Measurements from ENCODE around the gene CMA1.
"Not testable (repeated sequence)": the region's sequence is repeated elsewhere in the genome, so short reads cannot be mapped to it uniquely, and the experiment has no call there.

The CMA1 gene

DNA sequence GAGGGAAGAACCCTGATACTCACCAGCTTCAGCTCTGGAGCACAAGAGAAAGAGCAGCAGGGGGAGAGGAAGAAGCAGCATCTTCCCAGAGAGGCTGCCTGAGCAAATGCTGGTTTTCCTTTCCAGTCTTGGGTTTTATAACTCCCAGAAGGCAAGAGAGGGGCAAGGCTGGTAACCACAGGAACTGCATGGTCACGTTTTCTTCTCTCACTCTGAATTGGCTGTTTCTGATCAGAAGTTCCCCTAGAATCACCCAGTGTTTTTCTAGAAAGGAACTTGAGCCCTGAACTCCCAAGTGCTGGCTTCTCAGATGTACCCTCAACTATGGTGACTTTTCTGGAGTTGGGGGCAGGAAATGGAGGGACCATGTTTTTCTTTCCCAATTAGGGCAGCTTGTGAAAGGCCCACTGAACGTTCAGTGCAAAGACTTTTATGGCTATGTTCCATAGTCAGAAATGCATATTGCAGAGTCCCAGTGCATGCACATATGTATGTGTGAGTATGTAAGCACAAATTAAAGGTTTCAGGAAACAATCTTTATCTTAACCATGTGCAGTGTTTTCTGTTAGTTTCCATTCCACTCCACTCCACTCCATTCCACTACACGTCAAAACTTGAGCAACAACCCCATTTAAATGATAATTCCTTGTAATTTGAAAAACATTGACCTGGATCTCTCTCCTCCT lies at the start of gene CMA1:
CMA1 (minus strand) TSS at position 111 of the 686 bp plus-strand sequence; CDS start at position 81, 30 bp downstream.
- DNase-seq = no peak

- no peak for DNase-seq
Observed at GRCh38 chr14:24556756-24557155, 48.7 kb upstream of the CMA1 start.

- DNase-seq = not testable (repeated sequence)
Observed at GRCh38 chr14:24549064-24549463, 41.0 kb upstream of the CMA1 start.

- DNase-seq = no peak
Observed at GRCh38 chr14:24542346-24542936, 34.4 kb upstream of the CMA1 start.

GRCh38 chr14:24535737-24536136 lies 27.7 kb upstream of the CMA1 start:
- no peak for DNase-seq

- DNase-seq = no peak
Observed at GRCh38 chr14:24534286-24534685, 26.2 kb upstream of the CMA1 start.

DNA sequence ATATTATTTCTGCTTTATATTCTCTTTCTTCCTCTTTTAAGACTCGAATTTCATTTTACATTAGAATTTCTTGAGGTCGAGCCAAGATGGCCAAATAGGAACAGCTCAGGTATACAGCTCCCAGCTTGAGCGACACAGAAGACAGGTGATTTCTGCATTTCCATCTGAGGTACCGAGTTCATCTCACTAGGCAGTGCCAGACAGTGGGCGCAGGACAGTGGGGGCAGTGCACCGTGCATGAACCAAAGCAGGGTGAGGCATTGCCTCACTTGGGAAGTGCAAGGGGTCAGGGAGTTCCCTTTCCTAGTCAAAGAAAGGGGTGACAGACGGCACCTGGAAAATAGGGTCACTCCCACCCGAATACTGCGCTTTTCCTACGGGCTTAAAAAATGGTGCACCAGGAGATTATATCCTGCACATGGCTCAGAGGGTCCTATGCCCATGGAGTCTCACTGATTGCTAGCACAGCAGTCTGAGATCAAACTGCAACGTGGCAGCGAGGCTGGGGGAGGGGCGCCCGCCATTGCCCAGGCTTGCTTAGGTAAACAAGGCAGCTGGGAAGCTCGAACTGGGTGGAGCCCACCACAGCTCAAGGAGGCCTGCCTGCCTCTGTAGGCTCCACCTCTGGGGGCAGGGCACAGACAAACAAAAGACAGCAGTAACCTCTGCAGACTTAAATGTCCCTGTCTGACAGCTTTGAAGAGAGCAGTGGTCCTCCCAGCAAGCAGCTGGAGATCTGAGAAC lies 18.0 kb upstream of the CMA1 start:
- DNase-seq = not testable (repeated sequence)

DNA sequence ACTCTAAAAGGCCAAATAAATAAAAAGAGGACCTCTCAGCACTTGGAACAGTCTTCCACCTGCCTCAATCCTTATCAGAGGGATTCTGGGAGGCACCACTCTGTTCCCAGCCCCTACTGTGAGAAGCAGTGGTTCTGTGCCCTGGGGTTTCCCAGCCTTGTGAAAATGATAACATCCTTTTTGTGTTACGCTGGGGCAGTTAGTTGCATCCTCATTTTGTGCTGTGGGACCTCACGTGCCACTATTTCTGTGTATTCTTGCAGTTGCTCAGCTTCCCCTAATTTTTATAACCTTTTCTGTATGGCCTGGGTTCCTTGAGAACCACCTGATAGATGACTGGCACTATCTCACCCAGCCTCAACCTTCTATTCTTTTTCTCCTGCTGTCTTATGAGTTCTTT lies 10.8 kb upstream of the CMA1 start:
- DNase-seq = no peak

DNA sequence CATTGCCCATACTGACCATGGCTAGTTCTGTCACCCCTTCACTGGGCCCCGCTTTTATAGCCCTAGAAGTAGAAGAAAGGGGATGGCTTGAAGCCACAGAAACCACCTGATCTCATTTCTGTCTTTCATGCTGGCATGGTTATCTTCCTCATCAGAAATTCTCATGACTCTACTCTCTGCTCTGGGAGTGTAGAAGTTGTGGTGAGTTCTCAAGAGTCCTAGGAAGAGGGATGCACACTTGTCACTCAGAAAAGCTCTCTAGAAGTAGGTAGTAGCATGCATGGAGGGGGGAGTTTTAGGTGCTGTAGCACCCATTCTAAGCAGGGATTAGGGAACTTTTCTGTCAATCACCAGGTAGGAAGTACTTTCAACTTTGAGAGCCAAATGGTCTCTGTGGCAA lies 6.1 kb upstream of the CMA1 start:
- DNase-seq = no peak

DNA sequence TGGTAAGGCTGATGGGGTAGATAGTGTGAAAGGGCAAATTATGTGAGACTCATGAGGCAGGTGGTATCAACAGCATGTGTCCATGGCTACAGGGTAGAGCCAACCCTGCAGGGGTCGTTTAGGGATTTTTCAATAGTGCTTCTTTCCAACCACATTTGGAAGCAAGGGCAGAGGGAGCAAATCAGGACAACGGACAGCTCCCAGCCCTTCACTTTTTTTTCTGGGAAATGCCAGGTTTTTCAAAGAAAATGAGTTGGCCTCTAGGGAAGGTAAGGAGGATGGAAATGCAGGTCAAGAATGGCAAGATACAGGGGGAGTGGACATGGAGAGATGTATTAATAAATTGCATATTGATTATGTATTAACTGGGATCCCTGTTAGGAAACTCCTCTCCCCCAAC lies 4.9 kb upstream of the CMA1 start:
- DNase-seq = no peak

DNA sequence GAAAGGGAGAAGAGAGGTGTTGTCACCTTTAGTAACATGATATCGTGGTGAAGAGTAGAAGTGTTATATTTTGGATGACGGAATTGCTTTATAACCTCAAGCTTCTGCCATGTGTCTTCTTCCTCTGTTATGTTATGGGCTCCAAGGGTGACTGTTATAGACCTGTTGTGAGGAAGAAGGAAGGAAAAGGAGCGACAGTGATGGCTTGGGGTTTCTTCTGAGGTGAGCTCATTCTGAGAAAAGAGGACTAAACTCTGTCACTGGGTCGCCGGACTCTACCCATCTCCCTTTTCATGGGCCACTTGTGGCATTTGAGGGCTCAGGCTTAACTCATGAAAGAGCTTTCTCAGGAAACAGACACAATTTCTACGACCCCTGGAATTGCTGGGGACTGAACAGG lies 1.6 kb downstream of the CMA1 start:
- DNase-seq = no peak

- DNase-seq = no peak
Observed at GRCh38 chr14:24504425-24504950, 3.6 kb downstream of the CMA1 start.

DNA sequence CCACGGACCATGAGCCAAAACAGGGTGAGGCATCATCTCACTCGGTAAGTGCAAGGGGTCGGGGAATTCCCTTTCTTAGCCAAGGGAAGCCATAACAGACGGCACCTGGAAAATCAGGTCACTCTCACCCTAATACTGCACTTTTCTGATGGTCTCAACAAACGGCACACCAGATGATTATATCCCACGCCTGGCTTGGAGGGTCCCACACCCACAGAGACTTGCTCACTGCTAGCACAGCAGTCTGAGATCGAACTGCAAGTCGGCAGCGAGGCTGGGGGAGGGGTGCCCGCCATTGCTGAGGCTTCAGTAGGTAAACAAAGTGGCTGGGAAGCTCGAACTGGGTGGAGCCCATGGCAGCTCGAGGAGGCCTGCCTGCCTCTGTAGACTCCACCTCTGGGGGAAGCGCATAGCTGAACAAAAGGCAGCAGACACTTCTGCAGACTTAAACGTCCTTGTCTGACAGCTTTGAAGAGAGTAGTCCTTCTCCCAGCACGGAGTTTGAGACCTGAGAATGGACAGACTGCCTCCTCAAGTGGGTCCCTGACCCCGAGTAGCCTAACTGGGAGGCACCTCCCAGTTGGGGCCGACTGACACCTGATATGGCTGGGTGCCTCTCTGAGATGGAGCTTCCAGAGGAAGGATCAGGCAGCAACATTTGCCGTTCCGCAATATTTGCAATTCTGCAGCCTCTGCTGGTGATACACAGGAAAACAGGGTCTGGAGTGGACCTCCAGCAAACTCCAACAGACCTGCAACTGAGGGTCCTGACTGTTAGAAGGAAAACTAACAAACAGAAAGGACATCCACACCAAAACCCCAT lies 16.3 kb downstream of the CMA1 start:
- DNase-seq = not testable (repeated sequence)

DNA sequence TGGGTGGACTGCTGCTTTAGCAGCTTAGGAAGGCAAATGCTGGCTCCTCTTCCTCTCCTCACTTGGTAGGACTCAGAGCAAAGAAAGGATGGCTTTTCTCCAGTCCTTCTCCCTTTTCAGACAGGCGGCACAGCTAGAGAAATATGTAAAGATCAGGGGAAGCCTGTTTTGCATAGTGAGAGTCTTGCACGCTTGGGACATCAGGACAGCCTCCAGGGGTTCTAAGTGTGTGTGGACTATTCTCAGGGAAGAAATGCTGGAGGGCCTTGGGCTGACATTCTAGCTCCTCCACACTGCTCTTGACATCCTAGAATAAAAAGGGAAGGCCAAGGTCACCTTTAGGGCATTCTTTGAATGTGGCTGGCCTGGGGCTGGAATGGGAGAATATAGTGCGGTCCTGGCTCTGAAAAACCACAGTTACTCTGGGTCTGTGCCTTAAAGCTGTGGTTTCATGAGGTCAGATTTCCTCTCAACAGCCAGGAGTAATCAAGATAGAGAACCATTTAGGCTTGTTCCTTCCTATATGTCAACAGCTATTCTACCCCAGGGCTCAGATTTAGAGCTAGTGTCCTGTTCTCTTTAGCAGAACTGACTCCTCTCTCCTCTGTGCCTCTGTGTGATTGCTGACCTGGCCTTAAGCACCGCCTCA lies 24.3 kb downstream of the CMA1 start:
- DNase-seq = no peak

DNA sequence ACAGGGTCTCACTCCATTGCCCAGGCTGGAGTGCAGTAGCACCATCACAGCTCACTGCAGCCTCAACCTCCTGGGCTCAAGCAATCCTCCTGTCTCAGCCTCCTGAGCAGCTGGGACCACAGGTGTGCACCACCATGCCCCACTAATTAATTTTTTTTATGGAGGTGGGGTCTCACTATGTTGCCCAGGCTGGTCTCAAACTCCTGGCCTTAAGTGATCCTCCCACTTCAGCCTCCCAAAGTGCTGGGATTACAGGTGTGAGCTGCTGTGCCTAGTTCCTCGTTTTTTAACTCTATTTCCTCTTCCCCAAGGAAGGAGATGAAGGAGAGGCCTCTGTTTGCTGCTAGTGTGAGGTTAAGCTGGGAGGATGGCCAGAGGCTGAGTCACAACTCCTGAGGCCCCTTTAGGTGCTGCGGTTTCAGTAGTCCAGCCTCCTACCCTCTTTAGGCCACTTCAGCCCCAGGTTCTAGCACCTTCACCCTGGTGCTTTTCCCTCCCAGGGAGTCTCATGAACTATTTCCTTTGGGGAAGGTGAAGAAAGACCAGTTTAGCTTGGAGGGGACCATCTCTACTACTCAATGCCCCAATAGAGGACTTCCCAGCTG lies 25.3 kb downstream of the CMA1 start:
- DNase-seq = not testable (repeated sequence)

GRCh38 chr14:24481622-24482324 lies 26.3 kb downstream of the CMA1 start:
- DNase-seq = peak; percentile 50

DNA sequence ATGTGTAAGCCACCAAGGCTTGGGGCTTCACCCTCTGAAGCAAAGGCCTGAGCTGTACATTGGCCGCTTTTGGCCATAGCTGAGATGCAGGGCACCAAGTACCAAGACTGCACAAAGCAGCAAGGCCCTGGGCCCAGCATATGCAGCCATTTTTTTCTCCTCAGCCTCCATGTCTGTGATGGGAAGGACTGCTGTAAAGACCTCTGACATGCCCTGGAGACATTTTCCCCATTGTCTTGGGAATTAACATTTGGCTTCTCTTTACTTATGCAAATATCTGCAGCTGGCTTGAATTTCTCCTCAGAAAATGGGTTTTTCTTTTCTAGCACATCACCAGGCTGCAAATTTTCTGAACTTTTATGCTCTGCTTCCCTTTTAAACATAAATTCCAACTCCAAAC lies 28.1 kb downstream of the CMA1 start:
- DNase-seq = not testable (repeated sequence)

- no peak for DNase-seq
Observed at GRCh38 chr14:24475261-24475660, 32.8 kb downstream of the CMA1 start.

- DNase-seq = no peak
Observed at GRCh38 chr14:24473211-24473610, 34.9 kb downstream of the CMA1 start.

- not testable (repeated sequence) for DNase-seq
Observed at GRCh38 chr14:24470450-24470849, 37.6 kb downstream of the CMA1 start.

DNA sequence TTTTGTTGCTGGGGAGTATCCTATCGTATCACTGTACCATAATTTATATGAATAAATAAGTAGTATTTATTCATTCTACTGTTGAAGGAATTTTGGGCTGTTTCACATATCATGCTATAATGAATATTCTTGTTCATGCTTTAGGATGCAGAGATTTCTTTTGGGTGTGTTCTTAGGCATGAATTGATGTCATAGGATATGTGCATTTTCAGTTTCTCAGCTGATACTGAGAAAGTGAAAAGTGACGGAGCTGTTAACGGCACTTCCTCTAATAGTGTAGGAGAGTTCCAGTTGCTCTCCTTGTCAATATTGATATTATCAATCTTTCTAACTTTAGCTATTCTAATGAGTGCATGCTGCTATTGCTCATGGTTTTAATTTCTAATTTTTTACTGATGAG lies 42.3 kb downstream of the CMA1 start:
- no peak for DNase-seq

Measured in stimulated activated CD4-positive, alpha-beta T cell treated with anti-CD3 and anti-CD28 coated beads, Interleukin-4, amount 100 ng/mL, for 24 hours (primary cell).